Mesothelial cell of epicardium (in vitro differentiated cells): Measurements from ENCODE around the gene FAM193B. TPM values are rescaled to one million over a fixed set of nuclear protein-coding genes. Genes with fewer than 3 reads are reported as not detected.
A peak's percentile ranks its signal among the peaks of the same experiment; 100 is the strongest.

Source experiments
- DNase-seq, 2 experiments: peaks; one replicate each; pipeline ENCODE4 v3.0.0; 2021; ENCODE audit warnings: low spot score in 2 of 2; ENCODE audit not compliant: unreplicated experiment in 2 of 2
- H3K27ac Mint-ChIP-seq: 2 replicates; pipeline ENCODE4 v1.8.0; 2021; ENCODE audit warnings: mixed read lengths
- H3K27me3 Mint-ChIP-seq: 2 replicates; pipeline ENCODE4 v1.8.0; 2021; ENCODE audit warnings: low read depth, mixed read lengths
- H3K36me3 Mint-ChIP-seq: 2 replicates; pipeline ENCODE4 v1.8.0; 2021; ENCODE audit warnings: mixed read lengths
- H3K4me1 Mint-ChIP-seq: 2 replicates; pipeline ENCODE4 v1.8.0; 2021; ENCODE audit warnings: mixed read lengths
- H3K4me3 Mint-ChIP-seq: 2 replicates; pipeline ENCODE4 v1.8.0; 2021; ENCODE audit warnings: mild to moderate bottlenecking, moderate library complexity, mixed read lengths
- H3K9me3 Mint-ChIP-seq: 2 replicates; pipeline ENCODE4 v1.8.0; 2021; ENCODE audit warnings: mixed read lengths
- CTCF ChIP-seq: fragments of 200-600 bp; sonication (generic); IDR thresholded peaks from one replicate; pipeline ENCODE4 v1.5.0; 2021; ENCODE audit warnings: antibody characterized with exemption; ENCODE audit not compliant: unreplicated experiment
- total RNA-seq: library from RNA; stranded (reverse); gene quantifications from 3 replicates; pipeline ENCODE4 v1.2.1, GENCODE V29; 2021

FAM193B gene
- total RNA-seq, 1 donor from 2014 or later: 128 TPM

GRCh38 chr5:177496070-177496726 is 58.2 kb downstream of the FAM193B start:
- Mint-ChIP-seq H3K4me1 (peaks cover 67% of the 10 kb centered on the region), H3K9me3 (no peaks in the 10 kb centered on the region), H3K4me3 (peak overlapping the region; percentile 74), H3K27me3 (no peaks in the 10 kb centered on the region), H3K36me3 (peaks cover 12% of the 10 kb centered on the region), H3K27ac (peak overlapping the region; percentile 96)
- no peak for DNase-seq
- TF ChIP-seq CTCF: peak; percentile 54

- Mint-ChIP-seq H3K4me3 (peak overlapping the region; percentile 74), H3K27ac (peak overlapping the region; percentile 96), H3K27me3 (no peaks in the 10 kb centered on the region), H3K9me3 (no peaks in the 10 kb centered on the region), H3K36me3 (peaks cover 13% of the 10 kb centered on the region), H3K4me1 (peaks cover 64% of the 10 kb centered on the region)
- no peak for TF ChIP-seq CTCF
- DNase-seq: no peak
These were observed 58.9 kb downstream of the FAM193B start for GRCh38 chr5:177495243-177496060.

- peak; percentile 69 to 79 for DNase-seq
- Mint-ChIP-seq H3K27ac (peak overlapping the region; percentile 96), H3K27me3 (no peaks in the 10 kb centered on the region), H3K36me3 (peaks cover 13% of the 10 kb centered on the region), H3K4me3 (peak overlapping the region; percentile 74), H3K9me3 (no peaks in the 10 kb centered on the region), H3K4me1 (peaks cover 55% of the 10 kb centered on the region)
- no peak for TF ChIP-seq CTCF
These were observed 59.8 kb downstream of the FAM193B start for GRCh38 chr5:177494346-177495195.

GRCh38 chr5:177493795-177494345 is 60.5 kb downstream of the FAM193B start:
- Mint-ChIP-seq H3K9me3 (no peaks in the 10 kb centered on the region), H3K36me3 (peaks cover 15% of the 10 kb centered on the region), H3K27me3 (no peaks in the 10 kb centered on the region), H3K27ac (peak overlapping the region; percentile 96), H3K4me3 (peak overlapping the region; percentile 39), H3K4me1 (peaks cover 50% of the 10 kb centered on the region)
- DNase-seq: no peak
- TF ChIP-seq CTCF: no peak

- Mint-ChIP-seq H3K9me3 (no peaks in the 10 kb centered on the region), H3K27me3 (no peaks in the 10 kb centered on the region), H3K4me1 (peaks cover 41% of the 10 kb centered on the region), H3K4me3 (peak overlapping the region; percentile 9), H3K36me3 (peaks cover 21% of the 10 kb centered on the region), H3K27ac (peak overlapping the region; percentile 96)
- DNase-seq: no peak
- no peak for TF ChIP-seq CTCF
These were observed 61.5 kb downstream of the FAM193B start for GRCh38 chr5:177492841-177493240.
